Ramos (cell line): ENCODE data around the gene CD33.

Experiments
- in situ Hi-C: fragments of 300-500 bp; cut with MboI; formaldehyde crosslinking; loops from one replicate; pipeline ENCODE4 v1.14.3; 2022; ENCODE audit warnings: low sequenced_read_pairs; ENCODE audit not compliant: unreplicated experiment

Gene CD33

GRCh38 chr19:51256155-51256625, 31.3 kb downstream of the CD33 start:
- in situ Hi-C loops = no loop called here

- in situ Hi-C loops = no loop called here
These were observed 32.6 kb downstream of the CD33 start for GRCh38 chr19:51257471-51257870.

- in situ Hi-C loops = no loop called here
These were observed 33.6 kb downstream of the CD33 start for GRCh38 chr19:51258165-51259160.

DNA sequence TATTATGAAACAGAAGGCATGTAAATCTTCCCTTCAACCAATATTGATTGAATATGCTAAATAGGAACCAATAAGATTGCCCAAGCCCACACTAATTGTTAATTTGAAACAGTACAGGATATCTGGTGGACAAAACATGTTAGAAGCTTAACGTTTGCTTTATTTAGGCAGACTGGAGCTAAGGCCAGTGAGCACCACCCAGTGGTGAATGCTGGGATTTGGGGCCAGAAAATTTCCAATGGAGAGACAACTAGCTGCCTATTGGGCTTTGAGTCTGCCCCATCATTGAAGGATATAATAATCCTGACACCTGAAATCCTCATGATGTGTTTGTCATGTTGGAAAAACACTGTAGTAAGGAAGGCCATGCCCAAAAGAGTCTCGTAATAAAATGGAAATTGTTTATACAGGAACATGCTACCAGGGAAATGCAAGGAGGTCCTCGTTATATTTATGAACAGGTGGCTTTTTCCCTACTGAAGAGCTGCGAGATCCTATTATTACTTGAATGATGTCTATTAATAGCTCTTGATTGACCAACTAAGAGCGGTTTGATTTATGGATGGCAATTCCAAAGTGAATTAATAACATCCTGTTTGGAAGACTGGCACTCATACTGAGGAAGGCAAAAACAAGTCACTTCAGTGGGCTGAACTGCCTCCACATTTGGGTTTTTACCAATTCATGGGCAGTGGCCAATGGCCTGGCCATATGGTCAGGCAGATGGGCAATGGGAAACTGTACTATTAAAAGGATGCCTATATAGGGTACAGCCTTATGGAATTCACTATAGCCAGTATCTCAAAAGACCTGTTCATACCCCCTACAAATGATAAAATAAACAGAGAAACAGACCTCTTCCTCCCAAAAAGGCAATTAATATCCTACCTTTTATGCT, 34.7 kb downstream of the CD33 start:
- in situ Hi-C loops = no loop called here

DNA sequence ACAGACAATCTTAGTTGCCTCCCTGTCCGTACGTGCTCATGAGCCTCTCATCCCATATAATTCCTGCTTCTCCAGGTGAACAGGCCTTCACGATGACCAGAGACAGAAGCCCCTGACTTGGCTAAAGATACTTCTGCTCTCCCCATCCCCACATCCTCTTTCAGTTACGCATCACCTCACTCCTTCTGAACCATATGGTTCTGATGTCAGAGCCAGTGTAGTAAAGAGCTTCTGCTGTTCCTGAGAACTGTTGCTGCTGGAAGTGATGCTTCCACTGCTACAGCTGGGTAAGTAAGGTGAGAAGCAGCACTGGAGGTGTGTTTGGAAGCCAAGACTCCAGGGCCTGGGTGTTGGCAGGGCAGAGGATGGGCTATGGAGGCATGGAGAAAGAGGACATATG, 38.9 kb downstream of the CD33 start:
- in situ Hi-C loops = no loop called here

DNA sequence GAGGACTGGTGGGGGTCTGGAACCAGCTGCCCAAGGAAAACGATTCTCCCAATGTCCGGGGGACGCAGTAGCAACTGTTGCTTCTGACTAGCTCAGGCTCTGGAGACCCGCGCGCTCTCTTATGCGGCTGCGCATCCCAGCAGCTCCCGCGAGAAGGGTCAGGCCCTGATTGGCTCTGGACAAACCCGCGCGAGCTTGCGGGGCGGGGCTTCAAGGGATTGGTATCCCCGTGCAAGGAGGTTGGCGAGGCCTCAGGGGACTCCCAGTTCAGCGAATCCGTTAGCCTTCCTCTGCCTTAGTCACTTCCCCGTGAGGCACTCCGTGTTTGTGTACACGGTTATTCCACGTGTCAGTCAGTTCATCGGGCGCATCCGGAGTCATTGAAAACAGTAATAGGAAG, 46.2 kb downstream of the CD33 start:
- in situ Hi-C loops = no loop called here

- in situ Hi-C loops = no loop called here
These were observed 47.4 kb downstream of the CD33 start for GRCh38 chr19:51272183-51272810.

DNA sequence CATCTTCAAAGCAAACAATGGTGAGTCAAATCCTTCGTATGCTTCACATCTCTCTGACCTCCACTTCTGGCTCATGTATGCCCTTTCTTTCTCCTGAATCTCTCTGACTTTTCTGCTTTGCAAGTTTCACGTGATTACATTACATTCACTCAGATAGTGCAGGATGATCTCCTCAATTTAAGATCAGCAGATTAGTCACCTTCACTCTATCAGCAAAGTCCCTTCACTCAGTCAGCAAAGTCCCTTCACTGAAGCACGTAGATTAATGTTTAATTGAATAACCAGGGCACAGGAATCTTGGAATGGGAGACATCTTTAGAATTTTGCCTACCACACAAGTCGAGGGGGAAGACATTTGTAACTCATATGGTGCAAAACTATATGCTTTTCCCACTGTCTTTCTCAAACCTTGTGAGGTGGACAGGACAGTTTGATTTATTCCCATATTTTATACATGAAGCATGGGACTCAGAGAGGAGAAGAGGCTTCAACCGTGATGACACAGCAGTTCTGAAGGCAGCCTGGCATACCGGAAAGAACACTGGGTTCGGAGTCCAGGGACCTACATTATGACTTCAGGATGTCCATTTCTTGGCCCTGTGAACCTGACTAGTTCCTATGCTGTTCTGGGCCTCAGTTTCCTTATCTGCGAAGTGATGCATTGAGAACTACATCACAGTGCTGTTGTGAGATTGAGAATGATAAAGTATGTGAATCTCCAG, 49.3 kb downstream of the CD33 start:
- in situ Hi-C loops = no loop called here

DNA sequence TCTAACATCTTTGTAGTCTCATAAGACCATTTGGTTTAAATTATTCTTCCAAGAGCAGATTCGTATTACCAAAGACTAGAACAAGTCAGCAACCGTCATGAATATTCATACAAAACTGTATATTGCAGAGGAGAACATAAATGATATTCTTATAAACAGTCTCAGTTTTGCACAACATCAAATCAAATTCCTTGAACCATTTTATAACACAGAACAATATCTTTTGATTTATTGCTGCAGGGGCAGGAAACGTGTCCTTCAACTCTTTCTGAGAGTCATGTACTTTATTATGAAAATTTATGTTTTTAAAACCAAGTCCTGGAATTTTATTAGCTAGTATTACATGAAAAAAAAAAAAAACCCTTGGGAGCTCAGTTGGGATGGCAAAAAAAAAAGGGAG, 52.2 kb downstream of the CD33 start:
- in situ Hi-C loops = no loop called here

- in situ Hi-C loops = no loop called here
These were observed 57.5 kb downstream of the CD33 start for GRCh38 chr19:51282335-51282734.

DNA sequence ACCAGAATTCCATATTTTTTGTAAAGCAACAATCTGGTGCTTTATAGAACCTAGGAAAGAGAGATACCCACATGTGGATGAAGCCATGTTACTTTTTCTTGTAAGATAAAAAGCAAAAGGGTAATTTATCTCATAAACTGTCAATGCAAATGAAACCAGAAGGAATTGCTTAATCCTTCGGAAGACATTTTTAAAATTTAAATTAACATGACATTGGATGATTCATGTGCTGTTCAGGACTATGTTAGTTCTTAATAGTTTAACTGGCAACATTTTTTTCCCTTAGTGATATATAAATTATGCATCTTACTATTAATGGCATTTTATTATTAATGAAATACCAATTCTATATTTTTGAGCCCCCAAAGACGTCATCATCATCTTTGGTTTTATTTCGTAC, 60.8 kb downstream of the CD33 start:
- in situ Hi-C loops = no loop called here
